ENCODE measurements around the gene SPTSSA.

Gene SPTSSA

GRCh38 chr14:34472706-34473279 is 10.8 kb upstream of the SPTSSA start:
- in situ Hi-C loops (cut with MboI; ENCODE audit: low sequenced_read_pairs) = no loop called here

GRCh38 chr14:34470319-34470718 is 8.3 kb upstream of the SPTSSA start:
- in situ Hi-C loops (cut with MboI; ENCODE audit: low sequenced_read_pairs) = no loop called here

GRCh38 chr14:34466691-34467090 is 4.7 kb upstream of the SPTSSA start:
- in situ Hi-C loops (cut with MboI; ENCODE audit: low sequenced_read_pairs) = no loop called here

GRCh38 chr14:34465069-34465859 is 3.2 kb upstream of the SPTSSA start:
- in situ Hi-C loops (cut with MboI; ENCODE audit: low sequenced_read_pairs) = no loop called here

GRCh38 chr14:34463598-34463961 is 1.5 kb upstream of the SPTSSA start:
- in situ Hi-C loops (cut with MboI; ENCODE audit: low sequenced_read_pairs) = no loop called here

GRCh38 chr14:34461334-34462131 is 507 bp downstream of the SPTSSA start:
- in situ Hi-C loops (cut with MboI; ENCODE audit: low sequenced_read_pairs) = no loop called here

GRCh38 chr14:34460841-34461240 is 1.2 kb downstream of the SPTSSA start:
- in situ Hi-C loops (cut with MboI; ENCODE audit: low sequenced_read_pairs) = no loop called here

GRCh38 chr14:34460295-34460694 is 1.7 kb downstream of the SPTSSA start:
- in situ Hi-C loops (cut with MboI; ENCODE audit: low sequenced_read_pairs) = no loop called here

- in situ Hi-C loops (cut with MboI; ENCODE audit: low sequenced_read_pairs) = no loop called here
These were observed 4.9 kb downstream of the SPTSSA start for GRCh38 chr14:34457186-34457585.

- in situ Hi-C loops (cut with MboI; ENCODE audit: low sequenced_read_pairs) = no loop called here
These were observed 8.8 kb downstream of the SPTSSA start for GRCh38 chr14:34453226-34453625.

GRCh38 chr14:34452258-34452822 is 9.7 kb downstream of the SPTSSA start:
- in situ Hi-C loops (cut with MboI; ENCODE audit: low sequenced_read_pairs) = no loop called here

GRCh38 chr14:34450958-34451357 is 11.1 kb downstream of the SPTSSA start:
- in situ Hi-C loops (cut with MboI; ENCODE audit: low sequenced_read_pairs) = no loop called here

GRCh38 chr14:34450542-34450915 is 11.5 kb downstream of the SPTSSA start:
- in situ Hi-C loops (cut with MboI; ENCODE audit: low sequenced_read_pairs) = no loop called here

GRCh38 chr14:34449819-34450541 is 12.1 kb downstream of the SPTSSA start:
- in situ Hi-C loops (cut with MboI; ENCODE audit: low sequenced_read_pairs) = no loop called here

GRCh38 chr14:34439090-34439489 is 22.9 kb downstream of the SPTSSA start:
- in situ Hi-C loops (cut with MboI; ENCODE audit: low sequenced_read_pairs) = no loop called here

GRCh38 chr14:34438438-34438837 is 23.6 kb downstream of the SPTSSA start:
- in situ Hi-C loops (cut with MboI; ENCODE audit: low sequenced_read_pairs) = no loop called here

GRCh38 chr14:34437729-34438080 is 24.3 kb downstream of the SPTSSA start:
- in situ Hi-C loops (cut with MboI; ENCODE audit: low sequenced_read_pairs) = no loop called here

GRCh38 chr14:34436960-34437728 is 24.9 kb downstream of the SPTSSA start:
- in situ Hi-C loops (cut with MboI; ENCODE audit: low sequenced_read_pairs) = no loop called here

- in situ Hi-C loops (cut with MboI; ENCODE audit: low sequenced_read_pairs) = no loop called here
These were observed 25.7 kb downstream of the SPTSSA start for GRCh38 chr14:34436118-34436905.

- in situ Hi-C loops (cut with MboI; ENCODE audit: low sequenced_read_pairs) = no loop called here
These were observed 28.1 kb downstream of the SPTSSA start for GRCh38 chr14:34433957-34434356.

All from HL-60/S4 treated with retinoic acid at 250 ng/mL for 4 days and 3 days (cell line).